NT2/D1 (cell line): ENCODE measurements around the gene PADI4.

ENCODE experiments used
- DNase-seq: peaks from one replicate; pipeline ENCODE4 v3.0.0-alpha.2; 2011; ENCODE audit warnings: low read depth, low spot score
- H3K27me3 ChIP-seq: 2 replicates; pipeline ENCODE4 v1.6.0; 2011; ENCODE audit warnings: mild to moderate bottlenecking; ENCODE audit not compliant: insufficient read length, insufficient read depth
- H3K36me3 ChIP-seq: 2 replicates; pipeline ENCODE4 v1.6.1; 2011; ENCODE audit warnings: mild to moderate bottlenecking, low read length, mixed read lengths; ENCODE audit not compliant: insufficient read depth, insufficient read length
- H3K4me1 ChIP-seq: 2 replicates; pipeline ENCODE4 v1.5.1; 2011; ENCODE audit not compliant: insufficient read depth, insufficient read length
- H3K4me3 ChIP-seq: 2 replicates; pipeline ENCODE4 v1.5.1; 2011; ENCODE audit warnings: low read depth; ENCODE audit not compliant: insufficient read length
- H3K9ac ChIP-seq: 2 replicates; pipeline ENCODE4 v1.6.0; 2011; ENCODE audit warnings: low read depth; ENCODE audit not compliant: insufficient read length
- H3K9me3 ChIP-seq: 2 replicates; pipeline ENCODE4 v1.5.1; 2011; ENCODE audit warnings: mild to moderate bottlenecking, low read length; ENCODE audit not compliant: insufficient read depth
- SUZ12 ChIP-seq: IDR thresholded peaks from 2 replicates; pipeline ENCODE4 v1.6.1; 2011; ENCODE audit not compliant: insufficient read length, insufficient read depth; ENCODE audit errors: extremely low read depth
- YY1 ChIP-seq: IDR thresholded peaks from 2 replicates; pipeline ENCODE4 v1.6.1; 2011; ENCODE audit not compliant: insufficient read length, insufficient read depth
- ZNF274 ChIP-seq: IDR thresholded peaks from 2 replicates; pipeline ENCODE4 v1.6.1; 2011; ENCODE audit warnings: mild to moderate bottlenecking, low read depth, low read length

The PADI4 gene

GRCh38 chr1:17409391-17409811, 101.4 kb downstream of the PADI4 start:
- no peak for TF ChIP-seq YY1
- TF ChIP-seq SUZ12 = no peak
- TF ChIP-seq ZNF274 = no peak
- peaks cover 81% of the 10 kb centered on the region for H3K36me3 ChIP-seq

GRCh38 chr1:17412093-17412870, 104.3 kb downstream of the PADI4 start:
- H3K27me3 ChIP-seq = no peaks in the 10 kb centered on the region
- H3K4me1 ChIP-seq = peaks cover 11% of the 10 kb centered on the region
- H3K4me3 ChIP-seq = no peak overlapping the region
- no peaks in the 10 kb centered on the region for H3K9me3 ChIP-seq
- no peak overlapping the region for H3K9ac ChIP-seq
- TF ChIP-seq SUZ12 (no peak), YY1 (no peak), ZNF274 (no peak)
- peaks cover 87% of the 10 kb centered on the region for H3K36me3 ChIP-seq
- no peak for DNase-seq

More at GRCh38 chr1:17409391-17409811, 101.4 kb downstream of the PADI4 start:
- Histone ChIP-seq H3K9ac (peak overlapping the region; percentile 17), H3K4me3 (no peak overlapping the region), H3K9me3 (no peaks in the 10 kb centered on the region), H3K4me1 (peaks cover 16% of the 10 kb centered on the region), H3K27me3 (no peaks in the 10 kb centered on the region)
- DNase-seq = no peak
